Measurements from ENCODE around the gene TEX54. TPM values are rescaled to one million over a fixed set of nuclear protein-coding genes. Genes with fewer than 3 reads are reported as not detected.
A peak's percentile ranks its signal among the peaks of the same experiment; 100 is the strongest.
"Not testable (repeated sequence)": the region's sequence is repeated elsewhere in the genome, so short reads cannot be mapped to it uniquely, and the experiment has no call there.

The TEX54 gene
- total RNA-seq, 2 experiments from 2014 or later = 1.0 TPM; not detected in 1

DNA sequence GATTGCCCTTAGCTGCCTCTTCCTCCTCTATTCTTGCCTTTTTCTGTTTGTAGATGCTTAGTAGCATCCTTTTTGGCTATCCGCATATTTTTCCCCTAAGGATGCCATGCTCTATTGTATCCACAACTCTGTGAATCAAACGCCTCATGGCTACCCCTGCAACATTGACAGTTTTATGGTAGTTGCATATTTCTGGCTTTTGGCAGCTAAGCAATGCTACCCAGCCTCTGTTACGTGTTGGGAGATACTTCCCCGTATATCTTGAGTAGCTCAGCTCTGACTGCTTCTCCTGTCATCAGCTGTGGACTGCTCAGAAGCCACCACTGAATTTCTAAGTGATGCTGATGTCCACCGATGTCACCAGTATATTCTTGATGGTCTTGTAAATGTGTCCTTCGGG lies 33.0 kb upstream of the TEX54 start:
- Histone ChIP-seq H3K9me3 (ENCODE audit: low read length) (no peaks in the 10 kb centered on the region), H3K9me2 (ENCODE audit: insufficient read depth, low read length) (no peaks in the 10 kb centered on the region), H3K4me1 (ENCODE audit: insufficient read depth, low read length, poor library complexity, severe bottlenecking) (peaks cover 35% of the 10 kb centered on the region), H3K4me2 (ENCODE audit: low read length) (no peak overlapping the region), H3K4me3 (ENCODE audit: low read depth, low read length, poor library complexity, severe bottlenecking) (no peak overlapping the region), H3K79me2 (ENCODE audit: insufficient read depth, low read depth, low read length) (peaks cover 99% of the 10 kb centered on the region), H3K27ac (ENCODE audit: low read depth, low read length, poor library complexity, severe bottlenecking) (no peak overlapping the region), H2AFZ (ENCODE audit: low read length) (no peak overlapping the region), H3K36me3 (ENCODE audit: insufficient read depth, low read length) (peaks cover 89% of the 10 kb centered on the region), H4K20me1 (ENCODE audit: insufficient read depth, low read length) (peaks cover 26% of the 10 kb centered on the region)
- POLR2A ChIA-PET = interaction anchor here (0.6 to 2.3 kb wide), 5 partner anchors 10 to 75 kb away, joined by 3 to 11 read pairs (median 4); no protein-coding TSS in a partner anchor
- no peak for DNase-seq (ENCODE audit: low spot score)
- CTCF ChIA-PET (ENCODE audit: unreplicated experiment) = no interaction called here
- TF ChIP-seq, protein P1, sequence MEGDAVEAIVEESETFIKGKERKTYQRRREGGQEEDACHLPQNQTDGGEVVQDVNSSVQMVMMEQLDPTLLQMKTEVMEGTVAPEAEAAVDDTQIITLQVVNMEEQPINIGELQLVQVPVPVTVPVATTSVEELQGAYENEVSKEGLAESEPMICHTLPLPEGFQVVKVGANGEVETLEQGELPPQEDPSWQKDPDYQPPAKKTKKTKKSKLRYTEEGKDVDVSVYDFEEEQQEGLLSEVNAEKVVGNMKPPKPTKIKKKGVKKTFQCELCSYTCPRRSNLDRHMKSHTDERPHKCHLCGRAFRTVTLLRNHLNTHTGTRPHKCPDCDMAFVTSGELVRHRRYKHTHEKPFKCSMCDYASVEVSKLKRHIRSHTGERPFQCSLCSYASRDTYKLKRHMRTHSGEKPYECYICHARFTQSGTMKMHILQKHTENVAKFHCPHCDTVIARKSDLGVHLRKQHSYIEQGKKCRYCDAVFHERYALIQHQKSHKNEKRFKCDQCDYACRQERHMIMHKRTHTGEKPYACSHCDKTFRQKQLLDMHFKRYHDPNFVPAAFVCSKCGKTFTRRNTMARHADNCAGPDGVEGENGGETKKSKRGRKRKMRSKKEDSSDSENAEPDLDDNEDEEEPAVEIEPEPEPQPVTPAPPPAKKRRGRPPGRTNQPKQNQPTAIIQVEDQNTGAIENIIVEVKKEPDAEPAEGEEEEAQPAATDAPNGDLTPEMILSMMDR (conservative IDR thresholded peaks at IDR 0.05; ENCODE audit: low read length) = no peak
- TF ChIP-seq EZH2phosphoT487 (IDR thresholded peaks at IDR 0.05; ENCODE audit: borderline replicate concordance, low read depth, low read length) = no peak
- no TSS peak for BruUV-seq (replicated peaks)
- intact Hi-C loops (cut with micrococcal nuclease; ENCODE audit: unreplicated experiment) = no loop called here

DNA sequence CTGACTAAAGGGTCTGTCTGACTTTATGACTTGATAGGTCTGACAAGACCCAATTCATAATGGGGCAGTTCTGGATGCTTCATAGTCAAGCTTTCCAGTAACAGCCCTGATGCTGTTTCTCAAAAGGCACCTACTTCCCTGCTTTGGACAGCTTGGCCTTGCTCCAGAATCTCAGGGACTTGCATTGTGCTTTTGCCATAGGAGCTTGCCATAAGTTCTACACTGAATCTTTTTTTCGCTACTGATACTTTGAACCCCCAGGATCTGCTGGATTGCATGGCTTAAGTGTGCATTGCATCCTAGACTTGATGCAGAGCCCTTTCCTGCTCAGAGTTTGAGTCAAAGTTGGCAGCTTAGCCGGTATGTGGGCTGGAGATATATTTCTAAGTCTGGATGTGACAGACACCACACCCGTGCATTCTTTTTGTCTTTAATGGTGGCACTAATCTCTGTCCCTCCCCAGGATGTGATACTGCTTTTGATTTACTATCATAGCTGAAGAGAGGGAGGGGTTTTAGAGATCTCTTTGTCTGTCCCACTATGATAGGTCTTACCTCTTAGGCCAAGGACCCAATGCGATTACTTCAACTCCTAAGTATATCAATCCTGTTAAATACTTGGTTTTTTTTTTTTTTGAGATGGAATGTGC lies 31.2 kb upstream of the TEX54 start:
- H2AFZ ChIP-seq (ENCODE audit: low read length) = no peak overlapping the region
- no peak overlapping the region for H3K4me3 ChIP-seq (ENCODE audit: low read depth, low read length, poor library complexity, severe bottlenecking)
- H3K4me2 ChIP-seq (ENCODE audit: low read length) = peak overlapping the region; percentile 99; the same call in 1 of the 2 replicates
- CTCF ChIA-PET (ENCODE audit: unreplicated experiment) = interaction anchor here (1.3 kb wide), 1 partner anchor 77 kb away, joined by 4 read pairs; no protein-coding TSS in a partner anchor
- TF ChIP-seq EZH2phosphoT487 (IDR thresholded peaks at IDR 0.05; ENCODE audit: borderline replicate concordance, low read depth, low read length) = no peak
- TF ChIP-seq, protein P1 (conservative IDR thresholded peaks at IDR 0.05; ENCODE audit: low read length) = no peak
- peaks cover 49% of the 10 kb centered on the region for H3K4me1 ChIP-seq (ENCODE audit: insufficient read depth, low read length, poor library complexity, severe bottlenecking)
- peaks cover 82% of the 10 kb centered on the region for H3K36me3 ChIP-seq (ENCODE audit: insufficient read depth, low read length)
- intact Hi-C loops (cut with micrococcal nuclease; ENCODE audit: unreplicated experiment) = loop anchor here (2.0 kb wide), 1 partner anchor 135 kb away; the partner anchor contains the start of gene TTC9C
- DNase-seq (ENCODE audit: low spot score) = no peak
- no peaks in the 10 kb centered on the region for H3K9me2 ChIP-seq (ENCODE audit: insufficient read depth, low read length)
- no peak overlapping the region for H3K27ac ChIP-seq (ENCODE audit: low read depth, low read length, poor library complexity, severe bottlenecking)
- POLR2A ChIA-PET = interaction anchor here (0.6 to 2.3 kb wide), 4 partner anchors 8 to 39 kb away, joined by 3 to 11 read pairs (median 4); no protein-coding TSS in a partner anchor
- BruUV-seq (replicated peaks) = no TSS peak
- peaks cover 26% of the 10 kb centered on the region for H4K20me1 ChIP-seq (ENCODE audit: insufficient read depth, low read length)
- H3K9me3 ChIP-seq (ENCODE audit: low read length) = no peaks in the 10 kb centered on the region
- H3K79me2 ChIP-seq (ENCODE audit: insufficient read depth, low read depth, low read length) = peaks cover 100% of the 10 kb centered on the region

DNA sequence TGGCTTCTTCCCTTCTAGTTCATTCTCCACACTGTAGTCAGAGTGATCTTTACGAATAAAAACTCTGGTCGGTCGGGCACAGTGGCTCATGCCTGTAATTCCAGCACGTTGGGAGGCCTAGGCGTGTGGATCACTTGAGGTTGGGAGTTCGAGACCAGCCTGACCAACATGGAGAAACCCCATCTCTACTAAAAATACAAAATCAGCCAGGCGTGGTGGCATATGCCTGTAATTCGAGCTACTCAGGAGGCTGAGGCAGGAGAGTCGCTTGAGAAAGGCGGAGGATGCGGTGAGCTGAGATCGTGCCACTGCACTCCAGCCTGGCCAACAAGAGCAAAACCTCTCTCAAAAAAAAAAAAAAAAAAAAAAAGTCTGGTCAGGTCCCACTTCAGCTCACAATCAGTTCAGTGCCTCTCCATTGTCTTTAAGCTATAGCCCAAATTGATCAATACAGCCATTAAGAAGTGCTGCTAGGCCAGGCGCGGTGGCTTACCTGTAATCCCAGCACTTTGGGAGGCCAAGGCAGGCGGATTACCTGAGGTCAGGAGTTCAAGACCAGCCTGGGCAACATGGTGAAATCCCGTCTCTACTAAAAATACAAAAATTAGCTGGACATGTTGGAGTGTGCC lies 29.0 kb upstream of the TEX54 start:
- H3K79me2 ChIP-seq (ENCODE audit: insufficient read depth, low read depth, low read length) = peaks cover 100% of the 10 kb centered on the region

More for the DNA sequence above, 29.0 kb upstream of the TEX54 start:
- H3K9me3 ChIP-seq (ENCODE audit: low read length); H3K9me2 ChIP-seq (ENCODE audit: insufficient read depth, low read length); H2AFZ ChIP-seq (ENCODE audit: low read length); BruUV-seq (replicated peaks); DNase-seq (ENCODE audit: low spot score): not testable (repeated sequence)
- Histone ChIP-seq H3K36me3 (ENCODE audit: insufficient read depth, low read length) (peaks cover 77% of the 10 kb centered on the region), H3K27ac (ENCODE audit: low read depth, low read length, poor library complexity, severe bottlenecking) (peak overlapping the region; percentile 66), H3K4me1 (ENCODE audit: insufficient read depth, low read length, poor library complexity, severe bottlenecking) (peaks cover 49% of the 10 kb centered on the region), H3K4me2 (ENCODE audit: low read length) (peak overlapping the region; percentile 99), H3K4me3 (ENCODE audit: low read depth, low read length, poor library complexity, severe bottlenecking) (peak overlapping the region; percentile 94), H4K20me1 (ENCODE audit: insufficient read depth, low read length) (peaks cover 36% of the 10 kb centered on the region)
- CTCF ChIA-PET (ENCODE audit: unreplicated experiment) = interaction anchor here (1.0 to 1.1 kb wide), 3 partner anchors 75 to 181 kb away, joined by 3 to 5 read pairs (median 3); partner anchors contain the start of gene TMEM179B
- intact Hi-C loops (cut with micrococcal nuclease; ENCODE audit: unreplicated experiment) = loop anchor here (1.0 to 2.0 kb wide), 3 partner anchors 56 to 133 kb away; partner anchors contain the start of genes NXF1 and TTC9C
- POLR2A ChIA-PET = interaction anchor here (0.7 to 1.9 kb wide), 9 partner anchors 8 to 197 kb away, joined by 3 to 16 read pairs (median 5); partner anchors contain the start of genes C11orf98, CSKMT and WDR74

Measured in OCI-LY7 (cell line).